Measurements from ENCODE around the gene HSF2. TPM values are rescaled to one million over a fixed set of nuclear protein-coding genes. Genes with fewer than 3 reads are reported as not detected.
A peak's percentile ranks its signal among the peaks of the same experiment; 100 is the strongest.

The HSF2 gene
- total and polyA plus RNA-seq, 2 of the 13 experiments (the other 11 are each of a cell fraction or from before 2014, with no cell fraction given) = 24.8 to 26.4 TPM

- no peak for TF ChIP-seq ZBTB4 (CRISPR knock-in tag; IDR thresholded peaks at IDR 0.05; ENCODE audit: borderline replicate concordance)
- no peak for TF ChIP-seq ZMYM4 (CRISPR knock-in tag; IDR thresholded peaks at IDR 0.05)
- TF ChIP-seq NKX3-1 (CRISPR knock-in tag; IDR thresholded peaks at IDR 0.05) = no peak
- TF ChIP-seq NR3C1 (CRISPR knock-in tag; IDR thresholded peaks at IDR 0.05) = no peak
These were observed 32.3 kb upstream of the HSF2 start (continued) for GRCh38 chr6:122367171-122367570.

- no peak overlapping the region for H3K4me3 ChIP-seq (replicated peaks in 1 of 3; ENCODE audit: insufficient read depth in 1 of 3, low read depth in 2 of 3, low read length in 3 of 3)
- POLR2A ChIA-PET = no interaction called here
- FAIRE-seq = no peak
- H3K9me3 ChIP-seq (ENCODE audit: low read length) = no peaks in the 10 kb centered on the region
- H3K4me1 ChIP-seq (ENCODE audit: insufficient read depth, low read length) = no peaks in the 10 kb centered on the region
- in situ Hi-C loops (cut with HindIII; ENCODE audit: extremely low pct_ligation_motif_present, low pct_unique_long_range_greater_than_20kb) (no loop called here), intact Hi-C loops (cut with micrococcal nuclease; ENCODE audit: unreplicated experiment) (no loop called here)
- no TSS peak for BruUV-seq (replicated peaks)
- no peak overlapping the region for H3K27ac ChIP-seq (ENCODE audit: extremely low read length, insufficient read depth, low read length)
- no peak overlapping the region for H2AFZ ChIP-seq (ENCODE audit: low read length)
- H4K20me1 ChIP-seq (ENCODE audit: insufficient read depth, low read length) = no peaks in the 10 kb centered on the region
- H3K9ac ChIP-seq (ENCODE audit: insufficient read depth, low read depth, low read length) = no peak overlapping the region
- no peaks in the 10 kb centered on the region for H3K27me3 ChIP-seq (ENCODE audit: control insufficient read depth in 1 of 2, insufficient read depth in 2 of 2, low read length in 2 of 2)
- CTCF ChIA-PET (ENCODE audit: low intra/inter-chr PET ratio, low total read pairs) = no interaction called here
- no peak for ATAC-seq
- no peak for DNase-seq (ENCODE audit: low spot score)
- H3K36me3 ChIP-seq (replicated peaks in 1 of 2; ENCODE audit: control insufficient read depth in 1 of 2, insufficient read depth in 2 of 2, low read length in 2 of 2) = no peaks in the 10 kb centered on the region
- TF ChIP-seq MAFK (conservative IDR thresholded peaks at IDR 0.05 in 1 of 2, IDR thresholded peaks at IDR 0.05 in 1 of 2; ENCODE audit: low read length in 2 of 2) = peak; percentile 37 to 50; a peak in 1 of 4 replicates
- no peak for TF ChIP-seq TGIF2 (CRISPR knock-in tag; IDR thresholded peaks at IDR 0.05)
- WGBS (ENCODE audit: low lambda C conversion rate) = 0% methylated on average over 1 of the region's 1 CpG
- H3K4me2 ChIP-seq (ENCODE audit: low read depth, low read length) = no peak overlapping the region
- no peaks in the 10 kb centered on the region for H3K79me2 ChIP-seq (ENCODE audit: insufficient read depth, low read length)
These were observed 29.9 kb upstream of the HSF2 start for GRCh38 chr6:122369536-122369935.
